H1 (cell line): Measurements from ENCODE around the gene C2CD4C. TPM values are rescaled to one million over a fixed set of nuclear protein-coding genes. Genes with fewer than 3 reads are reported as not detected.

Source experiments
- RNF2 ChIP-seq: fragments of 200-900, 300-1000 bp; sonication (generic); IDR thresholded peaks from 2 replicates; pipeline ENCODE4 v1.7.1; 2016; ENCODE audit warnings: borderline replicate concordance, low read depth, mild to moderate bottlenecking, antibody characterized with exemption, low read length; ENCODE audit not compliant: poor library complexity, severe bottlenecking; ENCODE audit errors: missing control alignments
- SIRT6 ChIP-seq: IDR thresholded peaks from one replicate; pipeline ENCODE4 v1.7.1; 2012; ENCODE audit warnings: low read length, inconsistent platforms
- polyA plus RNA-seq, 7 experiments: library from polyadenylated mRNA; depleted of rRNA in 3 of 7; stranded (reverse) in 5 of 7; unstranded in 2 of 7; fragments of >200 nt in 5 of 7; fragments of 200-250 nt in 2 of 7; gene quantifications; 1 replicate in 5 of 7; 2 replicates in 1 of 7; 4 replicates in 1 of 7; pipeline versions ENCODE4 v1.2.1 to v1.2.3, GENCODE V29; 2011 to 2013; ENCODE audit warnings: missing spikeins in 2 of 7, mixed read lengths in 2 of 7
- total RNA-seq: library from RNA; stranded (reverse); fragmentation: NEBNext Ultra II Directional; extraction: Animal tissue kit (Norgen Biotek cat#: 25700); gene quantifications from 2 replicates; pipeline ENCODE4 v1.2.1, GENCODE V29; 2021

The C2CD4C gene
- total and polyA plus RNA-seq, 2 of the 8 experiments (the other 6 are each of a cell fraction or from before 2014, with no cell fraction given): 3.8 to 6.3 TPM

DNA sequence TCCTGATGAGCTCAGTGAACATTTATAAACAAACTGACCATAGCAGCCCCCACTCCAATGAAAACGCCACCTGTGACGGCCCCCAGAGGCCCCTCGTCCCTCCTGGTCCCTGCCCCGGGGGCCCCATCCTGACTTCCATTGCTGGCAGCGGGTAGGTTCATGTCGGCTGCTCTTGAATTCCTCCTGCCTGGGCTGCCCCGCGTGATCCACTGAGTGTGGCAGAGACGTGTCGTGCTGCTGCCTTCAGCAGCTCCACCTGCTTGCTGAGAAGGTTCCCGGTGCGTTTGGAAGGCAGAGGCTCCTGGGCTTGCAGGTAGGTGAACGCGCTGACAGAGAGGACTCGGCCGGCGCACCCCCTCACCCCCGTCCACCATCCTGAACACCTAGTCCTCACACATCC, 11.6 kb downstream of the C2CD4C start (continued):
- TF ChIP-seq SIRT6 (no peak), RNF2 (no peak)
